ENCODE measurements around the gene NEUROG3.

The NEUROG3 gene, protein sequence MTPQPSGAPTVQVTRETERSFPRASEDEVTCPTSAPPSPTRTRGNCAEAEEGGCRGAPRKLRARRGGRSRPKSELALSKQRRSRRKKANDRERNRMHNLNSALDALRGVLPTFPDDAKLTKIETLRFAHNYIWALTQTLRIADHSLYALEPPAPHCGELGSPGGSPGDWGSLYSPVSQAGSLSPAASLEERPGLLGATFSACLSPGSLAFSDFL

GRCh38 chr10:69573056-69573806 is at the start of gene NEUROG3:
Gene NEUROG3, minus strand, starts transcription at chr10:69573422. Its CDS starts 379 bp downstream, at chr10:69573043.
- DNase-seq (ENCODE audit: low spot score), result no peak

- DNase-seq (ENCODE audit: low spot score), result no peak
These were observed 47.4 kb upstream of the NEUROG3 start for GRCh38 chr10:69620625-69621024.

- DNase-seq (ENCODE audit: low spot score), result no peak
These were observed 46.4 kb upstream of the NEUROG3 start for GRCh38 chr10:69619626-69620025.

DNA sequence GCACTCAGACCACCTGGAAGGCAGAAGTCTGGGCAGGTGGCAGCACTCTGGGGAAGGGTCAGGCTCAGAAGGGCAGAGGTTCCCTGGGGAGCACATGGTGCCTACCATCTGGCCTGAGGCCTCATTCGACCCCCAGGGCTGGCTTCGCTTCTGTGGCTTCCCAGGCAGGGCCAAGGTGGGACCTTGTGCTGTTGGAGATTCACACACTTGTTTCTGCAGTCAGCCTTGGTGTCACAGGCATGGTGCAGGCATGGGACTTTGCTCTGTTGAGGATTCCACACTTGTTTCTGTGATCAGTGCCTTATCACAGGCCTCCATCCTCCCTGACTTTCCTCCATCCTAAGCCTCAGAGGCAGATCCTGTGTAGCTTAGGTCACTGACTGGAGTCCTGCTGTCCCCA is 45.5 kb upstream of the NEUROG3 start:
- DNase-seq (ENCODE audit: low spot score), result no peak

DNA sequence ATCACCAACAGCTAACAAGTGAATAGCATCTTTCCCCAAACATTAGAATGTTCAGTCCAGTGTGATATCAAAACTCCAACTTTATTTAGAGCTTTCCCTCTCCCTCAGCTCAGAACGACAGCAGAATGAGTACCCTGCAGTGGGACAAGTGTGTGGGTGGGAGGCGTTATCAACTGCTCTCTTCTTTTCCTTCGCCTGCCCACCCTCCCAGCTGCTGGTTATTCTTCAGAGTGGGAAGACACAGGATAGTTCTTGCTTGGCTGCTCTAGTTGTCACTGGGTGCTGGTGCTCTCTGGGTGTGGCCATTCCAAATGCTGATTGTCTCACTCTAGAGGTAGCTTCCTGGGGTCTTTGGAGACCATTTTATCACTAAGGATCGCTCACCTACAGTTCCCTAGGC is 43.1 kb upstream of the NEUROG3 start:
- DNase-seq (ENCODE audit: low spot score), result no peak

DNA sequence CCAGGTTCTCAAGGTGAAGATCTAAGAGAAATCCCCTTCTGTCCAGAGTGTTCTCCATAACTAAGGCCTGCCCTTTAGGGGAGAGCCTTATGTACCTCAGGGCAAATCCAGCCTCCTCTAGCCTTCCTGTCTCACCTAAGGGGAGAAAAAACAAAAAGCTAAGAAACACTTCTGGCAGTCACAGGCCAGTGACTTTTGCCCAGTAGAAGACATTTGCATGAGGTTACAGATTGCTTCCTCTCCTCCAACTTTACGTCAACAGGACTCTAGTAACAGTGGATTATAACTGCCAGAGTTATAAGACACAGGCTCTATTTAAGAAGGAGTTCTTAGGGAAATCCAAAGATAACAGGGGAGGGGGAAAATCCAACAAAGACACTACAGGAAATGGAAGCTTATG is 40.9 kb upstream of the NEUROG3 start:
- peak; percentile 25 for DNase-seq (ENCODE audit: low spot score)

- no peak for DNase-seq (ENCODE audit: low spot score)
These were observed 39.5 kb upstream of the NEUROG3 start for GRCh38 chr10:69612760-69613159.

DNA sequence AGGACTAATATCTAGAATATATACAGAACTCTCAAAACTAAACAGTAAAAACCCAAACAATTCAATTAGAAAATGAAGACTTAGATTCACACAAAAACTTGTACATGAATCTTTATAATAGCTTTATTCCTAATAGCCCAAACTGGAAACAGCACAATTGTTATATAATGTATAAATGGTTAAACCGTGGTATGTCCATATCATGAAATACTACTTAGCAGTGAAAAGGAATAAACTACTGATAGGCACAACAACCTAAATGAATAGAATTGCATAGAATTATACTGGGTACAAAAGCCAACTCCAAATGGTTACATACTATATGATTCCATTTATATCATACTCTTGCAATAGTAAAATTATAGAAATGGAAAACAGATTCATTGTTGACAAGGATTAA is 35.9 kb upstream of the NEUROG3 start:
- DNase-seq (ENCODE audit: low spot score), result no peak

DNA sequence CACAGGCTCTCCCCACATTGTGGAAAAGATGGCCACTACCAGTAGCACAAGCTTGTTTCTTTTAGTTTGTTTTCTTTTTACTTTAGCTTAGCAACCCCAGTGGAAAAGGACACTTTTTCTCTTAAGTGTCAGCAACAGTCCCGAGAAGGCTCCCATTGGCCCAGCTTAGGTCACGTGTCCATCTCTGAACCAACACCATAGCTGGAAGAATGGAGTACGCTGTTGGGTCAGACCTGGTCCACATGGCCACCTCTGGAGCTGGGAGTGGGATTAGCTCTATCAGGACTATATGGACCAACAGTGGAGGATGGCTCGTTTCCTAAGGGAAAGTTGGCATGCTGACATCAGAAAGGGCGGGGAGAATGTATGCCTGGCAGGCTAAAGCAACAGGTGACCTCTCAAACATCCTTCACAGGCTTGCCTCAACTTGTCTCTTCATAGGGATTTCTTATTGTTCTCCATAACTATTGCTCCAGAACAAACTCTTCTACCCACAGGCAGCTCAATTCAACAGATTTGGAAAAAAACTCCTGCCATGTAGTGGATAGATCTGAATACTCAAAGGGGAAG is 27.6 kb upstream of the NEUROG3 start:
- no peak for DNase-seq (ENCODE audit: low spot score)

DNA sequence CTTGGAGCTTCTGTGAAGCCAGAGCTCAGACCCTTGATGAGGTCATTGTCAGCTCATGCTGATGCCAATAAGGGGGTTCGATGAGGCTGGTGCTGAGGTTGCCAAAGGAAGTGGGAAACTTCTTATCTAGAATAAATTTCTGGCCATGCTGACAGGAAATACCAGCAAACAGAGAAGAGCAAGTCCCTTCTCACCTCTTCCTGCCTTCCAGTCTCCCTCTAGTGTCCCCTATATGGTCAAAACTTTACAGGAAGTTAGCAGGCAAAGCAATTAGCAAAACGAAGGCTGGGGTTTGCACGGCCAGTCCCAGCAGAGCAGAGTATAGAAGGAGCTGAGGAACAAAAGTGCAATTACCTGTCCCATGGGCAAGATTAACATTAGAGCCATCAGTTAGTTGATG is 15.1 kb upstream of the NEUROG3 start:
- no peak for DNase-seq (ENCODE audit: low spot score)

GRCh38 chr10:69584624-69585023 is 11.4 kb upstream of the NEUROG3 start:
- DNase-seq (ENCODE audit: low spot score), result no peak

DNA sequence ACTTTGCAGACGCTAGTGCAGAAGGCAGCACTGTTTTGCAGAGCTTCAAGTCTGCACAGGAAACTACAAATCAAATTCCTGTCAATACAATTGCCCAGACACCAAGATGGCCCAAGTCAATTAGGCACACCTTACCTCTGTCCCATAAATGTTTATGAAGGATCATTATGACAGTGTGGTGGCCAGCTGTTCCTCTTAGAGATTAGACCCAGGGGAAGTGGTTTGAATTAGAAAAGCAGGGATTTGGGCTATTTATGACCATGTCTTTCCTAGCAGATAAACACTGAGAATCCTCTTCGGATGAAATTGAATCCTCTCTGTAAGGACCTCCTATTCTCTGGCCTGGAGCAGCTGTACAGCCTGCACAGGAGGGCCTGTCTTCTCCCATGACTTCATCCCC is 9.9 kb upstream of the NEUROG3 start:
- DNase-seq (ENCODE audit: low spot score), result no peak

DNA sequence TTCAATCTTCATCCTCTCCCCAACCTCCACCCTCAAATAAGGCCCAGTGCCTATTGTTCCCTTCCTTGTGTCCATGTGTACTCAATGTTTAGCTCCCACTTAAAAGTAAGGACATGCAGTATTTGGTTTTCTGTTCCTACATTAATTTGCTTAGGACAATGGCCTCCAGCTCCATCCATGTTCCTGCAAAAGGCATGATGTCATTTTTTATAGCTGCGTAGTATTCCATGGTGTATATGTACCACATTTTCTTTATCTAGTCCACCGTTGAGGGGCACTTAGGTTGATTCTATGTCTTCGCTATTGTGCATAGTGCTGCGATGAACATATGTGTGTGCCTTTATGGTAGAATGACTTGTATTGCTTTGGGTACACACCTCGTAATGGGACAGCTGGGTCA is 7.2 kb upstream of the NEUROG3 start:
- DNase-seq (ENCODE audit: low spot score), result no peak

- no peak for DNase-seq (ENCODE audit: low spot score)
These were observed 6.3 kb upstream of the NEUROG3 start for GRCh38 chr10:69579464-69580060.

DNA sequence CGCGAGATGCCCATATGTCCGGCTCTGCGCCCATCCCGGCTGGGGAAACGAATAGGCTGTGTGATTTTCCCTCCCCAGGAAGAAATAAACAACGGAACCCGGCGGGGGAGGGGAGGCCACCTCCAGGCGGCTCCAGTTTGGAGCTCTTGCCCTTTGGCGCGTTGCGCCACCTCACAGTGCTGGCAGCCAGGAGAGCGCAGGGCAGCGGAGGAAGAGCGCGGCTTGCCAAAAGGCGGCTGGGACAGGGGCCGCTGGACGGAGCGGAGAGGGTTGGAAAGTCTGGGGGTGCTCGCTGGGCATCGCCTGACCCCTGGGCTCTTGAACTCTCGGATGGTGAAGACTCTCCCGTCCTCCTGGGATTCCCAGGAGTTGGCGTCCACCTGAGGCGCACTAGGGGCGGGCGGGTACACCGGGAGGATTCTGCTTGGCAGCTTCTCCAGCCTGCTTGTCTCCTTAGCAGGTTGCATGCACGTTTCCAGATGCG is 5.3 kb upstream of the NEUROG3 start:
- DNase-seq (ENCODE audit: low spot score), result no peak

DNA sequence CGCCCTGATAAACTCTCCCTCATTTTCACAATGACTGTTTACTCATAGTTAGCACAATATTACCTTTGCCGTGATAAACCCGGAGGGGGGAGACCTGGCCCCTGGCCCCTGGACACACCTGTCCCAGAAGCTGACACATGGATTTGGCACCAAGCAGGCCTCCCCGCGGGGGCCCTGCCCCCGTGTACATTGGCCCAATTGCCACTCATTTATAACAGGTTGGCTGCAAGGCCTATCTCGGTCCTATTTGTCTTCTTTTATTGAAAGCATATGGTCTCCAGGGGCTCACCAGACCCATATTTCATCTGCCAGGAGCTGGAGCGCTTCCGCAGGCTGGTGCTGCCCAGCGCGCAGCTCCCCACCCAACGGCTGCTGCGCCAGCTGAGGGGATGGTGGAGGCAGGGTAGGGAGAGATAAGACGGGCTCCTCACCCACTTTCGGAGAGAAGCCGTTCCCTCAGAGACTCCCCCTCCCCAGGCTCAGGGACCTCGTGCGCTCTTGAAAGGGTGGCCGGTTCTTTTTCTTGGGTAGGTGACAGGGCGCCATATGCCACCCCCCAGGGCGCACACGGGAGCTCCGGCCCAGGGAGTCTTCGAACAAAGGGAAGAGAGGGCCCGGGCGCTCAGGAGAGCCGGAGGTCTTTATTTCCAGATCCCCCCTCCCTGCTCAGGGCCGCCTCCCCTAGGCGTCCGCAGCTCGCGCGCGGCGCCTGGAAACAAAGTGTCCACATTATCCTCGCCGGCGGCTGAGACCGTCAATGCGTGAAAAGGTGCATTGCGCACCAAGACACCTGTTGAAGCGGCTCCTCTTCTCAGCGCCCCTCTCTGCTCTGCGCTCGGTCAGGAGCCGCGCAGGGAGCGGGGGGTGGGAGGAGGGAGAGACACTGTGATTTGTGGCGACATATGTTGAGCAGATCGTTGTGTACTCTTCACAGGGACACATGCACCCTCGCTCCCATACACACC is 4.3 kb upstream of the NEUROG3 start:
- DNase-seq (ENCODE audit: low spot score), result no peak

- no peak for DNase-seq (ENCODE audit: low spot score)
These were observed 3.3 kb upstream of the NEUROG3 start for GRCh38 chr10:69576334-69577011.

- DNase-seq (ENCODE audit: low spot score), result no peak
These were observed 2.0 kb upstream of the NEUROG3 start for GRCh38 chr10:69575164-69575722.

GRCh38 chr10:69574571-69574978 is 1.4 kb upstream of the NEUROG3 start:
- DNase-seq (ENCODE audit: low spot score), result no peak

DNA sequence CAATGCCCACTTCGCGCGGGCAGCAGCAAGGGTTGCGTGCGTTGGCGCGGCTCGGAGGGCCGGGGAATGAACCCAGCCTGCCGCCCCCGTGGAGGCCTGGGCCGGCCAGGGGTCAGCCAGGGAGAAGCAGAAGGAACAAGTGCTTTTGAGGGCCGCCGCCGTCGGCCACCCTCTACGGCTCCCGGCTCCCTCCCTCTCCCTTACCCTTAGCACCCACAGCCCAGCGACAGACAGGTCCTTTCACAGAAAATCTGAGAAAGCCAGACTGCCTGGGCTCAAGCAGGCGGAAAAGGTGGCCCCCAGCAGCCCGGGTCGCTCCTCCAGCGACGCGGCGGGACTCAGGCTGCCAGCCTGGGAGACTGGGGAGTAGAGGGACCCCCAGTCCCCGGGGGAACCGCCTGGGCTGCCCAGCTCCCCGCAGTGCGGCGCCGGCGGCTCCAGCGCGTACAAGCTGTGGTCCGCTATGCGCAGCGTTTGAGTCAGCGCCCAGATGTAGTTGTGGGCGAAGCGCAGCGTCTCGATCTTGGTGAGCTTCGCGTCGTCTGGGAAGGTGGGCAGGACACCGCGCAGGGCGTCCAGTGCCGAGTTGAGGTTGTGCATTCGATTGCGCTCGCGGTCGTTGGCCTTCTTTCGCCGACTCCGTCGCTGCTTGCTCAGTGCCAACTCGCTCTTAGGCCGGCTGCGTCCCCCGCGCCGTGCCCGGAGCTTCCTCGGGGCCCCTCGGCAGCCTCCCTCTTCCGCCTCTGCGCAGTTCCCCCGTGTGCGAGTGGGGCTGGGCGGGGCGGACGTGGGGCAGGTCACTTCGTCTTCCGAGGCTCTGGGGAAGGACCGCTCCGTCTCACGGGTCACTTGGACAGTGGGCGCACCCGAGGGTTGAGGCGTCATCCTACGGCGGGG is 815 bp downstream of the NEUROG3 start:
- no peak for DNase-seq (ENCODE audit: low spot score)
